K562 (cell line): ENCODE results near the gene RCOR2. TPM values are rescaled to one million over a fixed set of nuclear protein-coding genes. Genes with fewer than 3 reads are reported as not detected.

Experiments
- ATAC-seq: fragments of 200-7000 bp; cut with Tn5 transposase; 3 replicates; pipeline ENCODE4 v1.9.1; 2020; ENCODE audit warnings: moderate library complexity
- BruUV-seq: library from RNA; stranded (reverse); fragments of 400-500 nt; replicated peaks from 2 replicates; lab custom pipeline; 2021; lab: Mats Ljungman, UMichigan
- CTCF ChIA-PET: fragments of 300-600 bp; formaldehyde crosslinking; extraction: SDS; loops from one replicate; lab custom pipeline; 2021; ENCODE audit warnings: low intra/inter-chr PET ratio; lab: Yijun Ruan, JAX
- POLR2A ChIA-PET: fragments of 300-600, 350-650 bp; sonication (Branson Sonifier 250); formaldehyde crosslinking; extraction: SDS; loops from one replicate; lab custom pipeline; 2021; ENCODE audit warnings: antibody characterized with exemption, inconsistent platforms; lab: Yijun Ruan, JAX
- DNase-seq, 4 experiments: peaks; one replicate each; pipeline versions ENCODE4 v3.0.0 to v3.0.0-alpha.2; 2011 to 2018; ENCODE audit warnings: low spot score in 3 of 4, mixed read lengths in 3 of 4; ENCODE audit errors: extremely low read depth in 1 of 4
- FAIRE-seq: peaks from 2 replicates; lab custom pipeline; 2011; peaks lifted over from hg19 to GRCh38; lab: Jason Lieb, UNC
- H2AFZ ChIP-seq: 2 replicates; pipeline ENCODE4 v1.6.0; 2011; ENCODE audit warnings: low read depth, low read length, control low read depth, inconsistent platforms
- H3K27ac ChIP-seq: fragments of 200-600 bp; 3 replicates; pipeline ENCODE4 v1.8.0; 2011; ENCODE audit warnings: low read depth, mild to moderate bottlenecking, control low read depth, inconsistent platforms, low read length, moderate library complexity, mixed read lengths; ENCODE audit errors: extremely low read depth
- H3K27me3 ChIP-seq, 2 experiments: fragments of 300-600 bp in 1 of 2; 2 replicates in 1 of 2; 3 replicates in 1 of 2; pipeline versions ENCODE4 v1.6.0 to v1.8.0; 2011; ENCODE audit warnings: inconsistent platforms in 2 of 2, low read length in 2 of 2, mild to moderate bottlenecking in 1 of 2, mixed read lengths in 1 of 2, moderate library complexity in 1 of 2; ENCODE audit not compliant: control insufficient read depth in 2 of 2, insufficient read depth in 2 of 2
- H3K36me3 ChIP-seq: fragments of 300-600 bp; 3 replicates; pipeline ENCODE4 v1.8.0; 2011; ENCODE audit warnings: mild to moderate bottlenecking, low read length, inconsistent platforms; ENCODE audit not compliant: control insufficient read depth, insufficient read depth
- H3K4me1 ChIP-seq, 2 experiments: fragments of 200-600 bp in 1 of 2; replicated peaks in 1 of 2; 2 replicates in 1 of 2; 3 replicates in 1 of 2; pipeline versions ENCODE4 v1.5.1 to v1.8.0; 2011; ENCODE audit warnings: inconsistent platforms in 2 of 2, low read length in 2 of 2, mild to moderate bottlenecking in 1 of 2, mixed read lengths in 1 of 2, moderate library complexity in 1 of 2; ENCODE audit not compliant: control insufficient read depth in 2 of 2, insufficient read depth in 2 of 2
- H3K4me2 ChIP-seq: 2 replicates; pipeline ENCODE4 v1.6.1; 2011; ENCODE audit warnings: low read length, control low read depth, inconsistent platforms, mixed read lengths; ENCODE audit not compliant: insufficient read depth
- H3K4me3 ChIP-seq: fragments of 200-600 bp; sonication (generic), shearing (Covaris generic); 2 replicates; pipeline ENCODE4 v1.5.1; 2016; ENCODE audit warnings: control low read depth, inconsistent platforms
- H3K79me2 ChIP-seq: fragments of 200-600 bp; 3 replicates; pipeline ENCODE4 v1.8.0; 2011; ENCODE audit warnings: low read length, inconsistent platforms; ENCODE audit not compliant: control insufficient read depth, insufficient read depth
- H3K9ac ChIP-seq, 2 experiments: 2 replicates each; pipeline versions ENCODE4 v1.6.0 to v1.6.1; 2011; ENCODE audit warnings: low read depth in 2 of 2, low read length in 2 of 2, control low read depth in 1 of 2, inconsistent platforms in 1 of 2, mild to moderate bottlenecking in 1 of 2, mixed read lengths in 1 of 2; ENCODE audit not compliant: insufficient read depth in 1 of 2
- H3K9me1 ChIP-seq: one replicate; pipeline ENCODE4 v1.6.0; 2011; ENCODE audit warnings: inconsistent platforms, mild to moderate bottlenecking, low read length, moderate library complexity; ENCODE audit not compliant: control insufficient read depth, insufficient read depth
- H3K9me3 ChIP-seq: replicated peaks from 2 replicates; pipeline ENCODE4 v1.5.1; 2011; ENCODE audit warnings: low read depth, low read length, inconsistent platforms; ENCODE audit not compliant: control insufficient read depth, insufficient read depth
- H4K20me1 ChIP-seq: replicated peaks from 2 replicates; pipeline ENCODE4 v1.6.1; 2011; ENCODE audit warnings: low read length, inconsistent platforms, mixed read lengths; ENCODE audit not compliant: control insufficient read depth, insufficient read depth
- BMI1 ChIP-seq: fragments of 150-350 bp; IDR thresholded peaks from 2 replicates; pipeline ENCODE4 v1.6.1; 2014; ENCODE audit warnings: low read length
- ELF1 ChIP-seq: fragments of 200-800 bp; sonication (Bioruptor generic); IDR thresholded peaks from 2 replicates; pipeline ENCODE4 v1.6.1; 2016; ENCODE audit warnings: missing genetic modification characterization, missing compliant biosample characterization
- HOXB6 ChIP-seq: fragments of 250-450 bp; sonication (Bioruptor Pico); IDR thresholded peaks from 2 replicates; pipeline ENCODE4 v1.5.1; 2022; ENCODE audit warnings: mild to moderate bottlenecking, borderline replicate concordance
- HSF4 ChIP-seq: fragments of 250-450 bp; sonication (Bioruptor Pico); IDR thresholded peaks from 2 replicates; pipeline ENCODE4 v2.1.2; 2022; ENCODE audit warnings: mild to moderate bottlenecking, moderate library complexity, borderline replicate concordance
- ZC3H4 ChIP-seq: sonication (generic); formaldehyde crosslinking; IDR thresholded peaks from 2 replicates; pipeline ENCODE4 v1.9.0; 2021; ENCODE audit warnings: missing genetic modification reagents, borderline replicate concordance
- WGBS: fragments of 100-300 bp; shearing (Covaris generic); methylation state at CpG from one replicate; pipeline ENCODE4 v1.1.6; 2016; ENCODE audit warnings: low coverage, mixed read lengths; ENCODE audit not compliant: insufficient coverage; ENCODE audit errors: missing lambda C conversion rate; 5-methylcytosine and 5-hydroxymethylcytosine counted together
- in situ Hi-C: fragments of 300-500 bp; cut with MboI; formaldehyde crosslinking; loops from 4 replicates; pipeline ENCODE4 v1.15.0; 2018; ENCODE audit warnings: inconsistent platforms, mixed read lengths
- intact Hi-C: fragments of 100-400 bp; cut with micrococcal nuclease; formaldehyde crosslinking; loops from 2 replicates; pipeline ENCODE4 v1.14.2; 2022
- polyA plus RNA-seq, 8 experiments: library from polyadenylated mRNA; depleted of rRNA in 4 of 8; stranded (reverse) in 5 of 8; unstranded in 3 of 8; fragments of >200 nt; fragmentation: Nextera tagmentation in 2 of 8; fragmentation: Illumina TruSeq in 1 of 8; extraction: Ambion mirVana in 2 of 8; extraction: Trizol in 1 of 8; gene quantifications; 2 replicates each; pipeline versions ENCODE4 v1.2.1 to v1.2.3, GENCODE V29; 2011 to 2014; ENCODE audit warnings: inconsistent platforms in 1 of 8, missing spikeins in 1 of 8
- total RNA-seq, 7 experiments: library from RNA; depleted of rRNA in 6 of 7; stranded (reverse); fragments of >200 nt in 6 of 7; fragmentation: Illumina TruSeq in 2 of 7; extraction: Trizol in 2 of 7; gene quantifications; 2 replicates each; pipeline versions ENCODE4 v1.2.1 to v1.2.3, GENCODE V29; 2011 to 2021; ENCODE audit warnings: low replicate concordance in 1 of 7
- TF ChIP-seq, protein P1 (sequence below): fragments of 450-650 bp; formaldehyde crosslinking; IDR thresholded peaks from 2 replicates; pipeline ENCODE4 v1.4.0; 2020; ENCODE audit warnings: mild to moderate bottlenecking
- TF ChIP-seq, protein P2 (sequence below): sonication (generic); formaldehyde crosslinking; IDR thresholded peaks from 2 replicates; pipeline ENCODE4 v1.5.0; 2020; ENCODE audit warnings: missing genetic modification reagents

The RCOR2 gene
- total and polyA plus RNA-seq, 9 of the 15 experiments (the other 6 are each of a cell fraction or from before 2014, with no cell fraction given) = 0.04 to 6.5 (median 2.5) TPM; not detected in 1

DNA sequence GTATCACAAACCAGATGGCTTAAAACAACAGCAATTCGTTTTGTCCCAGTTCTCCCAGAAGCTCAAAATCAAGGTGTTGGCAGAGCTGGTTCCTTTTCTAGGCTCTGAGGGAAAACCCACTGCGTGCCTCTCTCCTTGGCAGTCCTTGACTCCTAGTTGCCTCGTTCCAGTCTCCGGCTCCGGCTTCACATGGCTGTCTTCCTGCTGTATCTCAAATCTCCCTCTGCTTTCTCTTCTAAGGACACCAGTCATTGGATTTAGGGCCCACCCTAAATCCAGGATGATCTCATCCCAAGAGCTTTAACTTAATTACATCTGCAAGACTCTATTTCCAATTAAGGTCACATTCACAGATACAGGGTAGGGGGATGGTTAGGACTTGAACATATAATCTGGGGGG is 12.7 kb upstream of the RCOR2 start:
- FAIRE-seq (no peak), DNase-seq (no peak), ATAC-seq (no peak)
- Histone ChIP-seq H3K9me3 (no peaks in the 10 kb centered on the region), H3K9ac (peak overlapping the region in 1 of 2 experiments; percentile 17; a peak in 1 of 4 replicates), H3K9me1 (no peaks in the 10 kb centered on the region), H3K4me2 (no peak overlapping the region), H3K4me1 (no peaks in the 10 kb centered on the region; a peak in 1 of 5 replicates), H3K27me3 (no peaks in the 10 kb centered on the region), H3K4me3 (no peak overlapping the region), H3K79me2 (no peaks in the 10 kb centered on the region), H3K36me3 (no peaks in the 10 kb centered on the region), H3K27ac (no peak overlapping the region), H2AFZ (no peak overlapping the region; the same call in 1 of the 2 replicates), H4K20me1 (no peaks in the 10 kb centered on the region)
- ChIA-PET POLR2A (interaction anchor here (0.6 to 0.9 kb wide), 2 partner anchors 10 to 168 kb away, joined by 3 to 4 read pairs; no protein-coding TSS in a partner anchor), CTCF (no interaction called here)
- no peak for TF ChIP-seq BMI1
- no peak for TF ChIP-seq HOXB6
- no peak for TF ChIP-seq ZC3H4 (CRISPR knock-in tag)
- TF ChIP-seq, protein P1, sequence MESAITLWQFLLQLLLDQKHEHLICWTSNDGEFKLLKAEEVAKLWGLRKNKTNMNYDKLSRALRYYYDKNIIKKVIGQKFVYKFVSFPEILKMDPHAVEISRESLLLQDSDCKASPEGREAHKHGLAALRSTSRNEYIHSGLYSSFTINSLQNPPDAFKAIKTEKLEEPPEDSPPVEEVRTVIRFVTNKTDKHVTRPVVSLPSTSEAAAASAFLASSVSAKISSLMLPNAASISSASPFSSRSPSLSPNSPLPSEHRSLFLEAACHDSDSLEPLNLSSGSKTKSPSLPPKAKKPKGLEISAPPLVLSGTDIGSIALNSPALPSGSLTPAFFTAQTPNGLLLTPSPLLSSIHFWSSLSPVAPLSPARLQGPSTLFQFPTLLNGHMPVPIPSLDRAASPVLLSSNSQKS = no peak
- TF ChIP-seq HSF4 (CRISPR knock-in tag) = no peak
- no peak for TF ChIP-seq ELF1 (tag)
- TF ChIP-seq, protein P2, sequence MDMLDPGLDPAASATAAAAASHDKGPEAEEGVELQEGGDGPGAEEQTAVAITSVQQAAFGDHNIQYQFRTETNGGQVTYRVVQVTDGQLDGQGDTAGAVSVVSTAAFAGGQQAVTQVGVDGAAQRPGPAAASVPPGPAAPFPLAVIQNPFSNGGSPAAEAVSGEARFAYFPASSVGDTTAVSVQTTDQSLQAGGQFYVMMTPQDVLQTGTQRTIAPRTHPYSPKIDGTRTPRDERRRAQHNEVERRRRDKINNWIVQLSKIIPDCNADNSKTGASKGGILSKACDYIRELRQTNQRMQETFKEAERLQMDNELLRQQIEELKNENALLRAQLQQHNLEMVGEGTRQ (CRISPR knock-in tag) = no peak
- intact Hi-C loops = no loop called here
- 33% methylated on average over 5 of the region's 5 CpGs for WGBS
- no TSS peak for BruUV-seq
- in situ Hi-C loops = no loop called here
